Cardiac fibroblast (primary cell): Measurements from ENCODE around the gene SDK2.

Experiments
- DNase-seq, 2 donors: peaks; one replicate each; pipeline versions ENCODE4 v3.0.0 to v3.0.0-alpha.2; 2010; ENCODE audit warnings: low read depth in 2 of 2
- H3K4me3 ChIP-seq, 2 donors: replicated peaks in 1 of 2; 1 replicate in 1 of 2; 2 replicates in 1 of 2; pipeline ENCODE4 v1.5.1; 2011; ENCODE audit warnings: low read depth in 2 of 2, low read length in 2 of 2, mild to moderate bottlenecking in 2 of 2, moderate library complexity in 1 of 2
- CTCF ChIP-seq: IDR thresholded peaks from one replicate; pipeline ENCODE4 v1.5.1; 2011; ENCODE audit warnings: low read depth, mild to moderate bottlenecking, low read length, inconsistent platforms

The SDK2 gene

DNA sequence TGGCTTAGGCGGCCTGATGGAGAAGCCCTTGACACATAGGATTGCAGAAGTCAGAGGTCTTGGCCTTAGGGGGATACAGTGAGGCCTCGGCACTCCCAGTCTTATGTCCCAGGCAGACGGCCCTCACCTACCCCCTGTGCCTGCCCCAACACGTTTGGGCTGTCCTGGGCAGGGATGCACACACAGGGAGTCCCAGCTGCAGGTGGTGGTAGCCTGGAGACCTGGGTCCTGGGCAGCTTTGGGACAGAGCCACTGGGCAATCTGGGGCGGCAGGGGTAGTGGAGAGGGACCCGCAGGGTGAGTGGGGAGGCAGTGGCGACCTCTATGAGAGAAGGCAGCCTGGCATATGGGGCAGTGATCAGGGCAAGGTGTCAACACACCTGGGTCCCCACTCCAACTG, 48.3 kb downstream of the SDK2 start:
- H3K4me3 ChIP-seq: no peak overlapping the region
- no peak for DNase-seq
- TF ChIP-seq CTCF: no peak

GRCh38 chr17:73595479-73595878, 48.8 kb downstream of the SDK2 start:
- DNase-seq: no peak
- no peak overlapping the region for H3K4me3 ChIP-seq
- no peak for TF ChIP-seq CTCF

DNA sequence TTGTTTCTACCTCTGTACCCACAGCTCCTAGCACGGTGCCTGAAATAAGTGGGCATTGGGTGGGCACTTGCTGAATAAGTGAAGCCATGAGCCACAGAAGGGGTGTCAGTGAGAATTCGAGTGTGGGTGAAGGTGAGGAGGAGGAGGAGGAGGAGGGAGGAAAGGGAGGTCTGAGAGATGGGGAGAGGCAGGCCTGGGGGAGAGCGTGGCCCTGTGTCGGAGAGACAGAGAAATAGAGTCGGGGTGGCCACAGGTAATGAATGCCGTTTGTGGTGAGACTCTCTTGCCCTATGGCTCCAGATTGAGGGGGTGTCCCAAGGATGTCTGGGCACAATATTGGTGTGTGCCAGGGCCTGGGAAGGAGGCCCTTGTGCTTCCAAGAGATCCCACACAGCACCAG, 49.2 kb downstream of the SDK2 start:
- no peak overlapping the region for H3K4me3 ChIP-seq
- DNase-seq: no peak
- no peak for TF ChIP-seq CTCF

DNA sequence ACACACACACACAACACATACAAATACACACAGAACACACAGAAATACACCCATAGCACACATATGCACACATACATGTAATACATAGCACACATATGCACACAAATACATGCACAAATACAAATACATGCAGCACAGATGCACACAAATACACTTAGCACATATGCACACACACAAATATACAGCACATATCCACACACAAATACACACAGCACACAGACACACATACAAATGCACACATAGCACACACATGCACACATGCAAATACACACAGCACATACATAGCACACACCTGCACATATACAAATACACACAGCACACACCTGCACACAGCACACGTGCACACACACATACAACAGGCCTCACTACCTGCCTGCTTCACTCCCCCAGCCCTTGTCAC, 49.6 kb downstream of the SDK2 start:
- TF ChIP-seq CTCF: no peak
- no peak for DNase-seq
- no peak overlapping the region for H3K4me3 ChIP-seq

GRCh38 chr17:73594025-73594424, 50.2 kb downstream of the SDK2 start:
- no peak overlapping the region for H3K4me3 ChIP-seq
- no peak for TF ChIP-seq CTCF
- no peak for DNase-seq

DNA sequence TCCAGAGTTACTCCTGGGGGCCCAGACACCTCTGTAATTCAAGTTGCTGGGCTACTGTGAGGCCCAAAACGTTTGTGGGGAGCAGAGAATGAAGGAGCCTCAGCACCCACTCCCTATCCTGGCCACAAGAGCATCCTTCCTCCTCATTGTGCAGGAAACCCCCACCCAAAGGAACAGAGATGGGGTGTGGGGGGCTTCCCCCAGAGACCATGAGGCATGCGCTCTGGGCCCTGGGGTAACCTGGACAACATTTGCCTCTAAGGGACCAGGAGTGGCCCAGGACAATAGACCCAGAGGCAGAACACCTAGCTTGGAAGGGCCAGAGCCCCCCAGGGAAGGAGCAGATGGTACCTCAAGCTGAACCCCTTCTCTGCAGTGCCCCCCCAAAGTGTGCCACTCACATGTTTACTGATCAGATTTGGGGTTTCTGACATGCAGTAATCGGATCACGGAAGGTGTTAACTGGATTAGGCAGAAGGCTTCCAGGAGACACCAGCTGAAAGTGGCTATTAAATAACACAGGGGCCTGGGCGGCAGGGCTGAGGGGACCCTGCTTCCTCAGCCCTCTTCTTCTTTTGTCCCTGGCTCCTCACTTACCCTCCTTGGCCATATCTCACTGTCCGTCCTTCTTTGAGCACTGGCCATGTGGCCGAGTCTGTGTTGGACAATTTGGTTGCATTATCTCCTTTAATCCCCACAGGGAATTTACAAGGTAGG, 50.8 kb downstream of the SDK2 start:
- TF ChIP-seq CTCF: no peak
- DNase-seq: no peak
- H3K4me3 ChIP-seq: no peak overlapping the region

GRCh38 chr17:73592501-73592961, 51.7 kb downstream of the SDK2 start:
- no peak for DNase-seq
- no peak overlapping the region for H3K4me3 ChIP-seq
- no peak for TF ChIP-seq CTCF
